Measurements from ENCODE around the gene ICAM4. TPM values are rescaled to one million over a fixed set of nuclear protein-coding genes. Genes with fewer than 3 reads are reported as not detected.

The ICAM4 gene
- total and polyA plus RNA-seq, 2 donors (not counting 3 experiments of a cell fraction or from before 2014, with no cell fraction given): 0.44 to 0.49 TPM

GRCh38 chr19:10237702-10238101 lies 49.1 kb upstream of the ICAM4 start:
- BruUV-seq (replicated peaks): no TSS peak
- H3K4me2 ChIP-seq (ENCODE audit: insufficient read depth, low read length): no peak overlapping the region
- intact Hi-C loops (cut with micrococcal nuclease) (no loop called here), dilution Hi-C loops (cut with MboI; ENCODE audit: extremely low pct_ligation_motif_present, low sequenced_read_pairs) (no loop called here)
- no peaks in the 10 kb centered on the region for H3K79me2 ChIP-seq (ENCODE audit: control insufficient read depth, insufficient read depth, low read length)
- H3K9me3 ChIP-seq (replicated peaks; ENCODE audit: control insufficient read depth, insufficient read depth, low read length): no peaks in the 10 kb centered on the region
- FAIRE-seq (no peak), DNase-seq (ENCODE audit: low read depth, low spot score) (no peak)
- no peak overlapping the region for H2AFZ ChIP-seq (ENCODE audit: low read depth, low read length)
- H3K4me1 ChIP-seq (ENCODE audit: control insufficient read depth, extremely low read depth, insufficient read depth, low read length): peaks cover 9% of the 10 kb centered on the region
- no peaks in the 10 kb centered on the region for H3K9me1 ChIP-seq (replicated peaks; ENCODE audit: control insufficient read depth, extremely low read depth, insufficient read depth, low read length)
- no peak overlapping the region for H3K4me3 ChIP-seq (replicated peaks in 1 of 3; ENCODE audit: insufficient read depth in 1 of 3, low read depth in 1 of 3, low read length in 3 of 3)
- no peaks in the 10 kb centered on the region for H4K20me1 ChIP-seq (replicated peaks; ENCODE audit: control insufficient read depth, extremely low read depth, insufficient read depth, low read length)
- no peaks in the 10 kb centered on the region for H3K36me3 ChIP-seq (ENCODE audit: control insufficient read depth in 2 of 2, extremely low read depth in 1 of 2, insufficient read depth in 2 of 2, low read length in 2 of 2)
- no peak overlapping the region for H3K27ac ChIP-seq (ENCODE audit: insufficient read depth, low read depth, low read length)
- ChIA-PET POLR2A (no interaction called here), CTCF (interaction anchor here (1.4 to 1.6 kb wide), 2 partner anchors 9 to 12 kb away, joined by 6 to 10 read pairs; no protein-coding TSS in a partner anchor)
- H3K9ac ChIP-seq (replicated peaks; ENCODE audit: extremely low read depth, insufficient read depth, low read length): no peak overlapping the region
- TF ChIP-seq FOS (IDR thresholded peaks at IDR 0.05; ENCODE audit: borderline replicate concordance, insufficient read depth, low read length) (no peak), POLR2A (IDR thresholded peaks at IDR 0.05; ENCODE audit: low read depth, low read length) (no peak), EZH2 (IDR thresholded peaks at IDR 0.05; ENCODE audit: borderline replicate concordance, low read depth, low read length, severe bottlenecking) (no peak), GATA2 (IDR thresholded peaks at IDR 0.05; ENCODE audit: insufficient read depth, insufficient read length, low read depth, low read length) (no peak), MYC (IDR thresholded peaks at IDR 0.05; ENCODE audit: low read depth, low read length) (no peak), MAX (IDR thresholded peaks at IDR 0.05; ENCODE audit: insufficient read depth, insufficient read length) (no peak), POLR2AphosphoS5 (IDR thresholded peaks at IDR 0.05; ENCODE audit: insufficient read depth, low read depth, low read length) (no peak), JUN (IDR thresholded peaks at IDR 0.05; ENCODE audit: borderline replicate concordance, insufficient read depth, insufficient read length, low read depth) (no peak)
- TF ChIP-seq, protein P1, sequence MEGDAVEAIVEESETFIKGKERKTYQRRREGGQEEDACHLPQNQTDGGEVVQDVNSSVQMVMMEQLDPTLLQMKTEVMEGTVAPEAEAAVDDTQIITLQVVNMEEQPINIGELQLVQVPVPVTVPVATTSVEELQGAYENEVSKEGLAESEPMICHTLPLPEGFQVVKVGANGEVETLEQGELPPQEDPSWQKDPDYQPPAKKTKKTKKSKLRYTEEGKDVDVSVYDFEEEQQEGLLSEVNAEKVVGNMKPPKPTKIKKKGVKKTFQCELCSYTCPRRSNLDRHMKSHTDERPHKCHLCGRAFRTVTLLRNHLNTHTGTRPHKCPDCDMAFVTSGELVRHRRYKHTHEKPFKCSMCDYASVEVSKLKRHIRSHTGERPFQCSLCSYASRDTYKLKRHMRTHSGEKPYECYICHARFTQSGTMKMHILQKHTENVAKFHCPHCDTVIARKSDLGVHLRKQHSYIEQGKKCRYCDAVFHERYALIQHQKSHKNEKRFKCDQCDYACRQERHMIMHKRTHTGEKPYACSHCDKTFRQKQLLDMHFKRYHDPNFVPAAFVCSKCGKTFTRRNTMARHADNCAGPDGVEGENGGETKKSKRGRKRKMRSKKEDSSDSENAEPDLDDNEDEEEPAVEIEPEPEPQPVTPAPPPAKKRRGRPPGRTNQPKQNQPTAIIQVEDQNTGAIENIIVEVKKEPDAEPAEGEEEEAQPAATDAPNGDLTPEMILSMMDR (IDR thresholded peaks at IDR 0.05; ENCODE audit: extremely low read depth in 1 of 2, insufficient read depth in 1 of 2, low read depth in 1 of 2, low read length in 2 of 2): no peak
- H3K27me3 ChIP-seq (ENCODE audit: control insufficient read depth in 2 of 2, insufficient read depth in 2 of 2, low read length in 2 of 2): no peaks in the 10 kb centered on the region
